ENCODE measurements around the gene SPHK2.

GRCh38 chr19:48615231-48616040 lies 3.9 kb upstream of the SPHK2 start:
- no peak for TF ChIP-seq CTCF (IDR thresholded peaks at IDR 0.05)
- TF ChIP-seq POLR2A (IDR thresholded peaks at IDR 0.05) = no peak

All from ovary (tissue), 3 donors.